Gastroesophageal sphincter (tissue), 3 donors: Measurements from ENCODE around the gene OR2B2.

Experiments
- CTCF ChIP-seq, 4 experiments: fragments of 200-600 bp in 2 of 4; fragments of 450-650 bp in 2 of 4; sonication (generic) in 1 of 4; IDR thresholded peaks; one replicate each; pipeline ENCODE4 v1.5.1; 2017 to 2019; ENCODE audit warnings: antibody characterized with exemption in 4 of 4, mild to moderate bottlenecking in 2 of 4, moderate library complexity in 2 of 4
- POLR2A ChIP-seq, 2 donors: fragments of 450-650 bp; IDR thresholded peaks; one replicate each; pipeline ENCODE4 v1.6.1; 2017; ENCODE audit warnings: antibody characterized with exemption in 2 of 2, mild to moderate bottlenecking in 2 of 2, moderate library complexity in 1 of 2
- POLR2AphosphoS5 ChIP-seq: sonication (generic); formaldehyde crosslinking; IDR thresholded peaks from one replicate; pipeline ENCODE4 v1.6.1; 2017; ENCODE audit warnings: antibody characterized with exemption

GRCh38 chr6:27924179-27924578, 12.0 kb upstream of the OR2B2 start:
- TF ChIP-seq POLR2A (IDR thresholded peaks at IDR 0.05) = no peak
- TF ChIP-seq CTCF (IDR thresholded peaks at IDR 0.05) = no peak
- TF ChIP-seq POLR2AphosphoS5 = no peak
